Left colon (tissue), 2 donors: ENCODE measurements around the gene RPL21. TPM values are rescaled to one million over a fixed set of nuclear protein-coding genes. Genes with fewer than 3 reads are reported as not detected.
"Not testable (repeated sequence)": the region's sequence is repeated elsewhere in the genome, so short reads cannot be mapped to it uniquely, and the experiment has no call there.

Experiments
- ATAC-seq: fragments of 200-7000 bp; cut with Tn5 transposase; one replicate; pipeline ENCODE4 v1.9.1; 2020; ENCODE audit warnings: mild to moderate bottlenecking, moderate library complexity
- DNase-seq, 2 donors: peaks; one replicate each; pipeline ENCODE4 v3.0.0-alpha.2; 2020
- intact Hi-C, 2 donors: fragments of 100-400 bp; cut with DNase I in 1 of 2; cut with micrococcal nuclease in 1 of 2; formaldehyde crosslinking; loops; one replicate each; pipeline versions ENCODE4 v1.11.2 to v1.14.0; 2022; cut with DNase I, micrococcal nuclease
- long read RNA-seq: library from polyadenylated mRNA; unstranded; transcript quantifications from one replicate; pipeline ENCODE4 v2.0.0, GENCODE V29; 2021
- total RNA-seq, 2 donors: library from RNA; stranded (reverse); fragmentation: NEBNext Ultra II Directional; extraction: Animal tissue kit (Norgen Biotek cat#: 25700); gene quantifications; one replicate each; pipeline ENCODE4 v1.2.1, GENCODE V29; 2021
- donor health status: DM: no; HTN: no; CAD: no.
- donor health status: DM: yes; HTN: yes; CAD: no.

RPL21 gene
- 100 to 1,000 TPM; 685 to 745 TPM for total RNA-seq
- long read RNA-seq, transcript RPL21-202 (6 exons, 815 nt), result major isoform, 9 of 19 reads
- long read RNA-seq, partial matches to known transcripts, result 7 of 19 reads
- long read RNA-seq, other reads (novel, unspliced or antisense), result 0 of 19 reads

DNA sequence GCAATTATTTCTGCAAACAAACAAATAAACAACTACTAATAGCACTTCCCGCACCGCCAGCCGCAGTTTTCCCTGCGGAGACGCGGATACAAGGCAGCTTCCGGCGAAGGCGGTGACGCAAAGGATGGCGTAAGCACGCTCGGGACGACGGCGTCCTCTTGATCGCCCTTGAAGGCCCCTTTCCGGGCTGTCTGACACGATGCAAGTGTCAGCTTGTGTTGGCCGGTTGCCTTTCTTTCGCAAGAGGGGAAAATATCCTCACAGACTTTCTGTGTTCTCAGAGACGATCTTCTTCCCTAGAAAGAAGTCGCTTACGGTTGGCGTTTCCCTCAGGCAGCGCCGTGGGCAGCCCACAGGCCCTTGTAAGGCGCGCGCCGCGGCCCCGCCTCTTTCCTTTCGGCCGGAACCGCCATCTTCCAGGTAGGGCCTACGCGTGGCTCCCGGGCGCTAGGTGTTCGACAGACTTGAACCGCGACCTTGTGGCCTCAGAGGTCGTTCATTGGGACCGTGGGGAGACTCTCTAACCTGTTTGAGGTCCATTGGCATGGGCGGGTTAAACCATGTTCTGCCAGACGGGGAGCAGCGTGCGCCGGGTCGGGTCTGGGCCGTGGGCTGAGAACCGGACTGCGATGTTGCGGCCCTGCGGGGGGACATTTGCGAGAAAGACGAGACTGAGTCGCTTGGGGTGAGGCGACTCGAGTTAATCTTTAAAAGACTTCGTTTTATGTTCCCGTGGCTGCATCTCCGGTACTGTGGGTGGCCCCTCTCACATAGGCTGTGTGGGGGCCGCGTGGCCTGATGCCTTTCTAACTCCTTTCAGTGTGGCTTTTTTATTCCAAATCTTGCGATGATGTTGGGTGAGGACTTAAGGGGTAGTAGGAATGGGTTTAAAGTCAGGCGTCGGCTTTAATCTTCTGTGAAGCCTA, at the start of gene RPL21:
Gene RPL21, plus strand, starts transcription at position 393 of the 926 bp plus-strand sequence. CDS start 2,219 bp downstream, outside the sequence.
- intact Hi-C loops, result no loop called here
- DNase-seq, result peak; percentile 96 to 97
- ATAC-seq, result peak; percentile 96

GRCh38 chr13:27201661-27202060, 49.7 kb upstream of the RPL21 start:
- ATAC-seq (no peak), DNase-seq (no peak)
- intact Hi-C loops, result no loop called here

GRCh38 chr13:27203186-27203585, 48.2 kb upstream of the RPL21 start:
- intact Hi-C loops, result no loop called here
- ATAC-seq (no peak), DNase-seq (no peak)

DNA sequence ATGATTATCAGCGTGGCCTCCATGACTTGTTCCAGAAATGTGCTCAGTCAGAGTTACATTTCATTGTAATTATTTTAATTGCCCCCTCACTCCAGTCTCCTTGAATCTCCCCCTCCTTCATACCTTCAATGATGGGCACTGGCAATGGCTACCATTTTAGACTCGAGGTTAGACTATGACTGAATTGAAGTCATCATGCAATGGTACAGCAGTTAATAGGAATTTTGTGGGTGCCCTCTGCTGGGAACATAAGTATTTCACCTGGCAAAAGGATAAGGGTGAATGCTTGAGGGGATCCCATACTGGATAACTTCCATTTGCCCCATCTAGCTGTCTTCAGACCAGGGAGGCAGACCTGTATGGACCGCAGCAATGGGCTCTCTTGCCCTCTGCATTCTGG, 47.5 kb upstream of the RPL21 start:
- intact Hi-C loops, result no loop called here
- no peak for DNase-seq
- ATAC-seq, result peak; percentile 37

GRCh38 chr13:27208514-27208913, 42.8 kb upstream of the RPL21 start:
- ATAC-seq, result no peak
- DNase-seq, result no peak
- intact Hi-C loops, result no loop called here

DNA sequence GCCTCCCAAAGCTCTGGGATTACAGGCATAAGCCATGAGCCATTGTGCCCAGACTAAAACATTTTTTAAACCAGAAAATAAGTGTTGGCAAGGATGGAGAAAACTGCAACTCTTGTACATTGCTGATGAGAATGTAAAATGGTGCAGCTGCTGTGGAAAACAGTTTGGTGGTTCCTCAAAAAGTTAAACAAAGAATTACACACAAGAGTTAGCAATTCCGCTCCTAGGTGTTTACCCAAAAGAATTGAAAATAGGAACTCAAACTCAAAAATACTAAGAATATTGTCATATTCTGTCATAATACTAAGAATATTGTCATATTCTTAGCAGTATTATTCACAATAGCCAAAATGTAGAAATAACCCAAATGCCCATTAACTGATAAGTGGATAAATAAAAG, 40.1 kb upstream of the RPL21 start:
- ATAC-seq, result no peak
- intact Hi-C loops, result no loop called here
- no peak for DNase-seq

- ATAC-seq (no peak), DNase-seq (no peak)
- intact Hi-C loops, result no loop called here
Measured at GRCh38 chr13:27211771-27212364, 39.5 kb upstream of the RPL21 start.

DNA sequence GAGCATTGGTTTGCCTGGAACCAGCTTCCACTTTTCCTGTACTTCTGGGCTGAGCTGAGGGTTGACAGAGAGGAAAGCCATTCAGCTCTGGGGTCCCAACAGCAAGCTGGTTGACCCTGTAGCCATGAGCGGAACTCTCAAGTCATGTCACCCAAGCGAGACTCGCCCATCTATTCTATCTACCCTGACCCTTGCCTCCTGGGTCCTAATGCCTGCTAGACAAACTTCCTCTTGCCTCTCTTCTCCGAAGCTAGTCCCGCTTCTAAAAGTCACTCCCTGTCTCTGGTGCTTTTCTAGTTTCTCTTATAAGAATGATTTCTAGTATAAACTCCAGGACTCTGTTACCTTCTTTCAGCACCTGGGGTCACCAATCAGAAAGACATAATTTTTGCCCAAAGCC, 38.0 kb upstream of the RPL21 start:
- intact Hi-C loops, ATAC-seq: not testable (repeated sequence)

GRCh38 chr13:27217791-27218190, 33.6 kb upstream of the RPL21 start:
- DNase-seq, intact Hi-C loops, ATAC-seq: not testable (repeated sequence)

More for the DNA sequence above, 38.0 kb upstream of the RPL21 start:
- not testable (repeated sequence) for DNase-seq

- DNase-seq, intact Hi-C loops, ATAC-seq: not testable (repeated sequence)
Measured at GRCh38 chr13:27218861-27219260, 32.5 kb upstream of the RPL21 start.

DNA sequence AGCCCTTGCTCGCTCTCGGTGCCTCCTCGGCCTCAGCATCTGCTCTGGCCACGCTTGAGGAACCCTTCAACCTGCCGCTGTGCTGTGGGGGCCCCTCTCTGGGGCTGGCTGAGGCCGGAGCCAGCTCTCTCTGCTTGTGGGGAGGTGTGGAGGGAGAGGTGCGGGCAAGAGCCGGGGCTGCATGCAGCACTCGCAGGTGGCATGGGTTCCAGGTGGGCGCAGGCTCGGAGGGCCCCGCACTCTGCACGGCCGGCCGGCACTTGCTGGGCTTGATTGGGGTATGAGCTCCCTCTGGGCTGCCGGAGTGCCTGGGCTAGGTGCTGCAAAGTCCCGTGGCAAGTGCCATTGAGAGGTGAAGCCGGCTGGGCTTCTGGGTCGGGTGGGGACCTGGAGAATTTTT, 31.7 kb upstream of the RPL21 start:
- intact Hi-C loops, result no loop called here
- no peak for ATAC-seq
- no peak for DNase-seq

GRCh38 chr13:27222100-27222499, 29.3 kb upstream of the RPL21 start:
- ATAC-seq, DNase-seq, intact Hi-C loops: not testable (repeated sequence)

GRCh38 chr13:27226991-27227390, 24.4 kb upstream of the RPL21 start:
- no peak for ATAC-seq
- intact Hi-C loops, result no loop called here
- DNase-seq, result no peak

- ATAC-seq (no peak), DNase-seq (no peak)
- intact Hi-C loops, result no loop called here
Measured at GRCh38 chr13:27228131-27228530, 23.2 kb upstream of the RPL21 start.

DNA sequence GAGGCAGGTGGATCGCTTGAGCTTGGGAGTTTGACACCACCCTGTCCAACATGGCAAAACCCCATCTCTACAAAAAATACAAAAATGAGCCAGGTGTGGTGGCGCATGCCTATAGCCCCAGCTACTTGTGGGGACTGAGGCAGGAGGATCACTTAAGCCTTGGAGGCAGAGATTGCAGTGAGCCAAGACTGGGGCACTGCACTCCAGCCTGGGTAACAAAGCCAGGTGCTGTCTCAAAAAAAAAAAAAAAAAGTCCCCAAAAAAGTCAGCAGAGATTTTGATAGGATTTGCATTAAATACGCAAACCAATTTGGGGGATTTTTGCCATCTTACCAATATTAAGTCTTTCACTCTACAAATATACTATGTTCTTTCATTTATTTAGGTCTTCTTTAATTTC, 21.7 kb upstream of the RPL21 start:
- DNase-seq (no peak), ATAC-seq (no peak)
- intact Hi-C loops, result no loop called here

- no peak for DNase-seq
- intact Hi-C loops, result no loop called here
- ATAC-seq, result no peak
Measured at GRCh38 chr13:27233964-27234363, 17.4 kb upstream of the RPL21 start.

DNA sequence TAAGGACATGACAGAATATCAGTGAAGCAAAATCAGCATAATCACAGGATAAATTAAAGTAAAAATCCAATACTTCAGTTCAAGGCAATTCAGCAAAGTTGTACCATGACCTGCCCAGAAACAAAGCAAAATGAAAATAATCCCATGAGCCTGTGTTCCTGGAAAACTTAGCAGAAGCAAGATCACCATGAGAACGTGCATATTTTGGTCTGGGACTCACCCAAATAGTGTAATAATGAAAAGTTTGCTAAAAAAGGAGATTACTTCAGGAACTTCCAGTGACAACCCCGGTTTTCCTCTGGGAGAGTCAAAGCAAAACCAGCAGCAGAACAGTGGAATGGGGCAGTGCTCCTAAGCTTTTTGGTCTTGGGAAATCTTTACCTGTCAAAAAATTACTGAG, 14.9 kb upstream of the RPL21 start:
- intact Hi-C loops, result no loop called here
- ATAC-seq, result no peak
- DNase-seq, result no peak

DNA sequence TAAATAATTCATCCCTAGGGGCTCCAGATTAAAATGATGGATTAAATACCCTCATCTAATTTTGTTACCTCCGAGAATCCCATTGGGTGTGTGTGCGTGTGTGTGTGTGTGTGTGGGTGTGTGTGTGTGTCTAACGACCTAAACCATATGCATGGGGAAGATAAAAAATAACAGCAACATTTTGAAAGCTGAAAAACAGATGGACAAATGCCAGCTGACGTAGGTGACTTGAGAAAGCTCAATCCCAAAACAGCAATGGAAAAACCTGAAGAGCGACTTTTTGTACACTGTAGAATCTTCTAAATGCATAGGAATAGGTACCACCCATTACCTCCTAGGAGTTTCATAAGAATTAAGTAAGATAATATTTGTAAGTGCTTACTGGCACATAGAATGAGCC, 8.7 kb upstream of the RPL21 start:
- ATAC-seq, result no peak
- intact Hi-C loops, result no loop called here
- no peak for DNase-seq

DNA sequence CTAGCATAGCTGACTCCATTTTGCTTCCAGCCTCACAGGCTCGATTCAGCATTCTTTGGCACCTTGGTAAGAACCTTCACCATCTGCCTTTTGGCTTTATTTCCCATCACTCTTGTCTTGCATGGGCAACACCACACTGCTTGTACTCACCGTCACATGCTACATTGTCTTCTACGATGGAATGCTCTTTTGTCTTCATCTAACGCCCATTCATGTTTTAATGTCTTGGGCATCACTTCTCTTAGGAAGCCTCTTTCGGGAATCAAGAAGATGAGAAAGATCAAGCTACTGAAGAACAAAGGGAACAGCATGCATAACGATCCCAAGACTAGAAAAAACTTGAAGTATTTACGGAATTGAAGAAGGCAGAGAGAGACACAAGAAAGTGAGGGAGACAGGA, 5.7 kb upstream of the RPL21 start:
- ATAC-seq (no peak), DNase-seq (no peak)
- intact Hi-C loops, result no loop called here

DNA sequence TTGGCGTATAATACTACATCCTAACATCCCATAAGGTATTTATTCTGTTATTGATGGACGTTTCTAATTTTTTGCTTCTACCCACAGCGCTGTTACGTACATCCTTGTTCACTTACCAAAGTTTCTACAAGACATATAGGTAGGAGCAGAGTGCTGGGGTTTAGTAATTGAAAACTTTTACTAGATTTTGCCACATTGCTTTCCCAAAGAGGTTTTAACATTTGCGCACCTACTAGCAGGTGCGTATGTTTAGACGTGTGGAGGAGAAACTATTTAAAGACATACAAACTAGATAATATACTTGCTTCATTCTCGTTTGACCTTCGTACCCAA, 559 bp upstream of the RPL21 start:
- ATAC-seq (no peak), DNase-seq (no peak)
- intact Hi-C loops, result no loop called here
